A549 (cell line): ENCODE data around the gene PRKN. TPM values are rescaled to one million over a fixed set of nuclear protein-coding genes. Genes with fewer than 3 reads are reported as not detected.
A peak's percentile ranks its signal among the peaks of the same experiment; 100 is the strongest.

ENCODE experiments used
- ATAC-seq, 2 experiments: fragments of 200-7000 bp in 1 of 2; fragments of >200 bp in 1 of 2; cut with Nextera tagmentation in 1 of 2; cut with Tn5 transposase in 1 of 2; 3 replicates each; pipeline versions ENCODE4 v1.8.0 to v1.9.1; 2018 to 2020; ENCODE audit warnings: mild to moderate bottlenecking in 1 of 2, moderate library complexity in 1 of 2
- CTCF ChIA-PET: fragments of 300-600 bp; sonication (Branson Sonifier 250); formaldehyde crosslinking; extraction: SDS; loops from one replicate; lab custom pipeline; 2021; ENCODE audit warnings: antibody characterized with exemption, inconsistent platforms; lab: Yijun Ruan, JAX
- POLR2A ChIA-PET: fragments of 350-600 bp; formaldehyde crosslinking; extraction: SDS; loops from one replicate; lab custom pipeline; 2021; ENCODE audit warnings: antibody characterized with exemption, inconsistent platforms; lab: Yijun Ruan, JAX
- DNase-seq, 2 experiments: peaks; one replicate each; pipeline versions ENCODE4 v3.0.0 to v3.0.0-alpha.2; 2011 to 2016; ENCODE audit warnings: low read depth in 1 of 2, low spot score in 1 of 2
- FAIRE-seq: peaks from 2 replicates; lab custom pipeline; 2011; peaks lifted over from hg19 to GRCh38; lab: Jason Lieb, UNC
- H3K27ac ChIP-seq, 2 experiments: fragments of >200 bp; sonication (Bioruptor Twin); formaldehyde crosslinking; 3 replicates each; pipeline ENCODE4 v1.5.1; 2016 to 2017
- H3K4me1 ChIP-seq: fragments of >200 bp; sonication (Bioruptor Twin); formaldehyde crosslinking; 3 replicates; pipeline ENCODE4 v1.6.1; 2016
- H3K4me2 ChIP-seq: fragments of >200 bp; sonication (Bioruptor Twin); formaldehyde crosslinking; 3 replicates; pipeline ENCODE4 v1.6.1; 2016
- H3K4me3 ChIP-seq: fragments of >200 bp; sonication (Bioruptor Twin); formaldehyde crosslinking; 3 replicates; pipeline ENCODE4 v1.5.1; 2016
- H3K9me3 ChIP-seq: fragments of >200 bp; sonication (Bioruptor Twin); formaldehyde crosslinking; 3 replicates; pipeline ENCODE4 v1.6.1; 2016
- CBX8 ChIP-seq: fragments of 200-600 bp; sonication (generic); IDR thresholded peaks from 2 replicates; pipeline ENCODE4 v1.6.1; 2016
- CHD2 ChIP-seq: fragments of 150-350 bp; IDR thresholded peaks from 2 replicates; pipeline ENCODE4 v1.6.1; 2014; ENCODE audit warnings: low read length; ENCODE audit not compliant: partially characterized antibody
- CHD4 ChIP-seq: fragments of 200-600 bp; sonication (generic); IDR thresholded peaks from 2 replicates; pipeline ENCODE4 v1.6.1; 2016; ENCODE audit warnings: antibody characterized with exemption, mild to moderate bottlenecking, borderline replicate concordance
- ELK1 ChIP-seq: fragments of 150-350 bp; IDR thresholded peaks from 2 replicates; pipeline ENCODE4 v1.6.1; 2014; ENCODE audit warnings: low read depth, mild to moderate bottlenecking, low read length
- FOSB ChIP-seq: fragments of 250-450 bp; sonication (Bioruptor Pico); IDR thresholded peaks from 2 replicates; pipeline ENCODE4 v1.5.0; 2020; ENCODE audit warnings: mild to moderate bottlenecking, moderate library complexity
- FOSL2 ChIP-seq, 2 experiments: fragments of 450-650 bp in 1 of 2; fragments of >200 bp in 1 of 2; sonication (Bioruptor Twin) in 1 of 2; formaldehyde crosslinking; IDR thresholded peaks; 2 replicates each; pipeline versions ENCODE4 v1.5.0 to v1.6.1; 2016 to 2020; ENCODE audit warnings: mild to moderate bottlenecking in 1 of 2, moderate library complexity in 1 of 2
- GATA3 ChIP-seq: IDR thresholded peaks from 2 replicates; pipeline ENCODE4 v1.6.1; 2012; ENCODE audit warnings: borderline replicate concordance
- HEYL ChIP-seq: fragments of 250-450 bp; sonication (Bioruptor Pico); IDR thresholded peaks from 2 replicates; pipeline ENCODE4 v1.8.0; 2021; ENCODE audit warnings: mild to moderate bottlenecking, moderate library complexity
- HOXB5 ChIP-seq: fragments of 250-450 bp; sonication (Bioruptor Pico); IDR thresholded peaks from 2 replicates; pipeline ENCODE4 v1.5.0; 2020; ENCODE audit warnings: mild to moderate bottlenecking, moderate library complexity
- JUNB ChIP-seq: fragments of >200 bp; sonication (Bioruptor Twin); formaldehyde crosslinking; IDR thresholded peaks from 2 replicates; pipeline ENCODE4 v1.6.1; 2016
- MAFK ChIP-seq: fragments of 450-650 bp; IDR thresholded peaks from 2 replicates; pipeline ENCODE4 v1.6.1; 2014; ENCODE audit not compliant: partially characterized antibody
- MAZ ChIP-seq: fragments of 150-350 bp; IDR thresholded peaks from 2 replicates; pipeline ENCODE4 v1.6.1; 2014; ENCODE audit warnings: antibody characterized with exemption, low read depth, low read length, borderline replicate concordance
- MYC ChIP-seq: IDR thresholded peaks from 2 replicates; pipeline ENCODE4 v1.6.1; 2012; ENCODE audit warnings: mild to moderate bottlenecking, inconsistent platforms, low read length, improper control_type of control experiment, borderline replicate concordance
- NPAS2 ChIP-seq: fragments of 250-450 bp; sonication (Bioruptor Pico); IDR thresholded peaks from 2 replicates; pipeline ENCODE4 v1.8.0; 2022; ENCODE audit warnings: mild to moderate bottlenecking, moderate library complexity, borderline replicate concordance
- PBX3 ChIP-seq: IDR thresholded peaks from 2 replicates; pipeline ENCODE4 v1.6.1; 2012
- RARB ChIP-seq: fragments of 250-450 bp; sonication (Bioruptor Pico); IDR thresholded peaks from 2 replicates; pipeline ENCODE4 v1.8.0; 2021; ENCODE audit warnings: mild to moderate bottlenecking, moderate library complexity
- RFX5 ChIP-seq: fragments of 450-650 bp; IDR thresholded peaks from 2 replicates; pipeline ENCODE4 v1.7.1; 2014; ENCODE audit warnings: antibody characterized with exemption, mild to moderate bottlenecking, moderate library complexity
- SREBF2 ChIP-seq: fragments of 450-650 bp; IDR thresholded peaks from 2 replicates; pipeline ENCODE4 v1.6.1; 2014; ENCODE audit warnings: mild to moderate bottlenecking, moderate library complexity
- TFCP2L1 ChIP-seq: fragments of 250-450 bp; sonication (Bioruptor Pico); IDR thresholded peaks from 2 replicates; pipeline ENCODE4 v1.5.0; 2021; ENCODE audit warnings: mild to moderate bottlenecking
- TP53 ChIP-seq: fragments of 250-450 bp; sonication (Bioruptor Pico); IDR thresholded peaks from 2 replicates; pipeline ENCODE4 v1.5.0; 2021; ENCODE audit warnings: mild to moderate bottlenecking, moderate library complexity
- USF2 ChIP-seq: fragments of 450-650 bp; IDR thresholded peaks from 2 replicates; pipeline ENCODE4 v1.6.1; 2014; ENCODE audit warnings: antibody characterized with exemption
- WGBS: methylation state at CpG from one replicate; pipeline ENCODE4 v1.1.6; 2017; ENCODE audit errors: missing lambda C conversion rate; 5-methylcytosine and 5-hydroxymethylcytosine counted together
- polyA plus RNA-seq, 4 experiments: library from polyadenylated mRNA; depleted of rRNA in 3 of 4; stranded (reverse); fragments of >200 nt; fragmentation: RNase III in 1 of 4; extraction: RNeasy Plus Mini Kit Qiagen cat#74134 plus additional on column Dnase treatment in 1 of 4; gene quantifications; 2 replicates in 3 of 4; 3 replicates in 1 of 4; pipeline ENCODE4 v1.2.3, GENCODE V29; 2011 to 2017
- TF ChIP-seq, protein P1 (sequence below): fragments of 200-600 bp; sonication (generic); IDR thresholded peaks from 2 replicates; pipeline ENCODE4 v1.6.1; 2016; ENCODE audit warnings: antibody characterized with exemption, mild to moderate bottlenecking, moderate library complexity

The PRKN gene
- polyA plus RNA-seq, 2 of the 4 experiments (the other 2 are of a cell fraction) = 0.36 to 0.39 TPM

GRCh38 chr6:162245830-162246420 is 481.6 kb downstream of the PRKN start:
- 50% methylated on average over 8 of the region's 8 CpGs for WGBS
- Histone ChIP-seq H3K4me1 (no peaks in the 10 kb centered on the region), H3K4me3 (no peak overlapping the region), H3K27ac (no peak overlapping the region), H3K9me3 (no peaks in the 10 kb centered on the region), H3K4me2 (no peak overlapping the region)
- ATAC-seq (no peak), FAIRE-seq (no peak), DNase-seq (peak in 1 of 2 experiments; percentile 14)
- ChIA-PET CTCF (interaction anchor here (1.3 kb wide), 1 partner anchor 10 kb away, joined by 3 read pairs; no protein-coding TSS in a partner anchor), POLR2A (no interaction called here)
- TF ChIP-seq FOSL2 (IDR thresholded peaks at IDR 0.05) (no peak), FOSL2 (CRISPR knock-in tag; IDR thresholded peaks at IDR 0.05) (no peak), CHD4 (no peak), GATA3 (no peak)

- Histone ChIP-seq H3K4me1 (no peaks in the 10 kb centered on the region), H3K9me3 (no peaks in the 10 kb centered on the region), H3K4me3 (no peak overlapping the region), H3K27ac (no peak overlapping the region), H3K4me2 (no peak overlapping the region)
- WGBS = 64% methylated on average over 1 of the region's 1 CpG
- ATAC-seq = no peak
- ChIA-PET CTCF (interaction anchor here (0.9 kb wide), 1 partner anchor 121 kb away, joined by 4 read pairs; no protein-coding TSS in a partner anchor), POLR2A (no interaction called here)
- TF ChIP-seq TFCP2L1 (no peak), JUNB (no peak), FOSB (CRISPR knock-in tag) (no peak), PBX3 (no peak), MAZ (no peak), SREBF2 (no peak), USF2 (no peak), HEYL (CRISPR knock-in tag) (no peak)
- no peak for FAIRE-seq
- no peak for DNase-seq
Observed at GRCh38 chr6:162244031-162244430, 483.5 kb downstream of the PRKN start.

GRCh38 chr6:162242915-162243314 is 484.7 kb downstream of the PRKN start:
- ChIA-PET CTCF (interaction anchor here (0.9 kb wide), 1 partner anchor 26 kb away, joined by 3 read pairs; no protein-coding TSS in a partner anchor), POLR2A (no interaction called here)
- no peak overlapping the region for H3K4me2 ChIP-seq
- ATAC-seq (no peak), FAIRE-seq (no peak), DNase-seq (no peak)
- H3K4me3 ChIP-seq = no peak overlapping the region
- 53% methylated on average over 1 of the region's 1 CpG for WGBS
- H3K4me1 ChIP-seq = no peaks in the 10 kb centered on the region
- H3K27ac ChIP-seq = no peak overlapping the region
- TF ChIP-seq NPAS2 = no peak
- no peaks in the 10 kb centered on the region for H3K9me3 ChIP-seq

DNA sequence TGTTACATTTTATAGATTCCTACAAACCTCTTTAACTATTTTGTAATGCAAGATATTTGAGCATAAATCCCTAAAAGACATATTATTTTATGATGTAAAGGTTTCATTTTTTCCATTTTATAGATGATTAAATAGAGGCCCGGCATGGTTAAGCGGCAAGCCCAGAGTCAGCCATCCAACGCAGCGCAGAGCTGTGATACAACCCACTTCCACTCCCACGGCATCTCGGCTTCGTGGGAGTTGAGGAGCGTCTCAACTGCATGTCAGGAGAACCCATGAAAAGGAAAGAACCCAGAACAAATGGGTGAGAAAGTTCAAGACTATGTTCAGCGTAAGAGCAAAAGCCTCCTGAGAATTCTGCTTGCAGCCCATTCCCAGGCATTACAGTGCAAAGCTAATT is 488.2 kb downstream of the PRKN start:
- WGBS = 76% methylated on average over 8 of the region's 9 CpGs
- no peak for ATAC-seq
- TF ChIP-seq JUNB = no peak
- no peak for TF ChIP-seq RARB
- TF ChIP-seq HEYL (CRISPR knock-in tag) = no peak
- no peak for TF ChIP-seq TP53 (CRISPR knock-in tag)
- no peak for TF ChIP-seq ELK1
- TF ChIP-seq CHD4 = no peak
- no peak for TF ChIP-seq TFCP2L1
- no peak for TF ChIP-seq CBX8
- TF ChIP-seq MAZ = no peak
- TF ChIP-seq, protein P1, sequence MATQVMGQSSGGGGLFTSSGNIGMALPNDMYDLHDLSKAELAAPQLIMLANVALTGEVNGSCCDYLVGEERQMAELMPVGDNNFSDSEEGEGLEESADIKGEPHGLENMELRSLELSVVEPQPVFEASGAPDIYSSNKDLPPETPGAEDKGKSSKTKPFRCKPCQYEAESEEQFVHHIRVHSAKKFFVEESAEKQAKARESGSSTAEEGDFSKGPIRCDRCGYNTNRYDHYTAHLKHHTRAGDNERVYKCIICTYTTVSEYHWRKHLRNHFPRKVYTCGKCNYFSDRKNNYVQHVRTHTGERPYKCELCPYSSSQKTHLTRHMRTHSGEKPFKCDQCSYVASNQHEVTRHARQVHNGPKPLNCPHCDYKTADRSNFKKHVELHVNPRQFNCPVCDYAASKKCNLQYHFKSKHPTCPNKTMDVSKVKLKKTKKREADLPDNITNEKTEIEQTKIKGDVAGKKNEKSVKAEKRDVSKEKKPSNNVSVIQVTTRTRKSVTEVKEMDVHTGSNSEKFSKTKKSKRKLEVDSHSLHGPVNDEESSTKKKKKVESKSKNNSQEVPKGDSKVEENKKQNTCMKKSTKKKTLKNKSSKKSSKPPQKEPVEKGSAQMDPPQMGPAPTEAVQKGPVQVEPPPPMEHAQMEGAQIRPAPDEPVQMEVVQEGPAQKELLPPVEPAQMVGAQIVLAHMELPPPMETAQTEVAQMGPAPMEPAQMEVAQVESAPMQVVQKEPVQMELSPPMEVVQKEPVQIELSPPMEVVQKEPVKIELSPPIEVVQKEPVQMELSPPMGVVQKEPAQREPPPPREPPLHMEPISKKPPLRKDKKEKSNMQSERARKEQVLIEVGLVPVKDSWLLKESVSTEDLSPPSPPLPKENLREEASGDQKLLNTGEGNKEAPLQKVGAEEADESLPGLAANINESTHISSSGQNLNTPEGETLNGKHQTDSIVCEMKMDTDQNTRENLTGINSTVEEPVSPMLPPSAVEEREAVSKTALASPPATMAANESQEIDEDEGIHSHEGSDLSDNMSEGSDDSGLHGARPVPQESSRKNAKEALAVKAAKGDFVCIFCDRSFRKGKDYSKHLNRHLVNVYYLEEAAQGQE = no peak
- no peak for TF ChIP-seq MYC
- no peak for TF ChIP-seq CHD2
- no peak for TF ChIP-seq RFX5
- TF ChIP-seq HOXB5 (CRISPR knock-in tag) = no peak
- no peak for TF ChIP-seq MAFK

More for the DNA sequence above, 488.2 kb downstream of the PRKN start:
- ChIA-PET POLR2A (no interaction called here), CTCF (no interaction called here)
- Histone ChIP-seq H3K27ac (no peak overlapping the region), H3K4me2 (no peak overlapping the region), H3K9me3 (no peaks in the 10 kb centered on the region), H3K4me1 (no peaks in the 10 kb centered on the region), H3K4me3 (no peak overlapping the region)
- FAIRE-seq (no peak), DNase-seq (no peak)
